Mammary epithelial cell (primary cell): ENCODE results near the gene TMEM101.

ENCODE experiments used
- EZH2 ChIP-seq: IDR thresholded peaks from 2 replicates; pipeline ENCODE4 v1.6.1; 2012; ENCODE audit warnings: low read length, inconsistent platforms, borderline replicate concordance
- TF ChIP-seq, protein P1 (sequence below), 2 donors: IDR thresholded peaks in 1 of 2; conservative IDR thresholded peaks in 1 of 2; 2 replicates each; pipeline ENCODE4 v1.5.1; 2011 to 2012; ENCODE audit warnings: inconsistent platforms in 2 of 2, low read length in 2 of 2, mild to moderate bottlenecking in 2 of 2, control low read depth in 1 of 2, low read depth in 1 of 2; ENCODE audit not compliant: insufficient read depth in 1 of 2; ENCODE audit errors: extremely low read depth in 1 of 2

DNA sequence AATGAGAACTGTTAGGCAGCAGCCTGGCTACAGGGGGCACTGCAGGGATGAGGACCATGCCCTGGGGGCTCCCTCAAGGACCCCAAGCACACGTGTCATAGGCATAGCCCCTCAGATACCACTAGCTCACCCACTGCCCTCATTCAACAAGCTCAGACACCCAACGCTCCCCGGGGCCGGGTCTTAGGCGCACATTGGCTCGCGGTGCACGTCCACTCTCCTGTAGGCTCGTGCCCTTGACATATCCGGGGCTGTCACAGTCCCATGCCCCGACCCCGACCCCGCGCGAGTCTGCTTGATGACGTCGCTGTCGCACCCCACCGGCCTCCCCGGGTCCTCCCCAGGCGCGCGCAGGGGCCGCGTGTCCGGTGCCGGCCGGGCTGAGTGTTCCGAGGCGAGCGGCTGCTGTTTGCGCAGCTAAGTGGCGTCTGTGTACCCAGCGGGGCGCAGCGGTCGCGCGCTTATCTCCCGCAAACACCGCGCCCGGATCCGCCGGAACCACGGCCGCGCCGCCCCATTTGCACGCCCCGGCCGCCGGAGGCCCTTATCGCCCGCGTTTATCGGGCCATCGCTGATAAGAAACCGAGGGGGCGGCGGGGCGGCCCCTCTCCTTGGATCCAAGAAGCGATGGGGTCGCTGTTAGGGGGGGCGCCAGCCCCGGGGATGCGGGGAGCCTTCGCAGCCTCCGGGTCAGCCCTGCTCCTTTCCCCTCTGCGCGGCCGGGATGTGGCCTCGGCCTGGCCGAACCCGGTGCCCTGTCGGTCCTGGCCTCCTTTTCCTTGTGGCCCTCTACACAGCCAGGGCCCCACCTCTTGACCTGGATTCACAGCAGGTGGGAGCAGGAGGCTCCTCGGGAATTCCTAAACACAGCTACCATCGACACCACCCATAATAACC, 31.0 kb downstream of the TMEM101 start:
- TF ChIP-seq, protein P1, sequence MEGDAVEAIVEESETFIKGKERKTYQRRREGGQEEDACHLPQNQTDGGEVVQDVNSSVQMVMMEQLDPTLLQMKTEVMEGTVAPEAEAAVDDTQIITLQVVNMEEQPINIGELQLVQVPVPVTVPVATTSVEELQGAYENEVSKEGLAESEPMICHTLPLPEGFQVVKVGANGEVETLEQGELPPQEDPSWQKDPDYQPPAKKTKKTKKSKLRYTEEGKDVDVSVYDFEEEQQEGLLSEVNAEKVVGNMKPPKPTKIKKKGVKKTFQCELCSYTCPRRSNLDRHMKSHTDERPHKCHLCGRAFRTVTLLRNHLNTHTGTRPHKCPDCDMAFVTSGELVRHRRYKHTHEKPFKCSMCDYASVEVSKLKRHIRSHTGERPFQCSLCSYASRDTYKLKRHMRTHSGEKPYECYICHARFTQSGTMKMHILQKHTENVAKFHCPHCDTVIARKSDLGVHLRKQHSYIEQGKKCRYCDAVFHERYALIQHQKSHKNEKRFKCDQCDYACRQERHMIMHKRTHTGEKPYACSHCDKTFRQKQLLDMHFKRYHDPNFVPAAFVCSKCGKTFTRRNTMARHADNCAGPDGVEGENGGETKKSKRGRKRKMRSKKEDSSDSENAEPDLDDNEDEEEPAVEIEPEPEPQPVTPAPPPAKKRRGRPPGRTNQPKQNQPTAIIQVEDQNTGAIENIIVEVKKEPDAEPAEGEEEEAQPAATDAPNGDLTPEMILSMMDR (conservative IDR thresholded peaks at IDR 0.05 in 1 of 2, IDR thresholded peaks at IDR 0.05 in 1 of 2; ENCODE audit: extremely low read depth in 1 of 2, insufficient read depth in 1 of 2, low read depth in 1 of 2, low read length in 2 of 2) = no peak
- TF ChIP-seq EZH2 = peak; percentile 65
